A549 (cell line): Measurements from ENCODE around the gene DAD1. TPM values are rescaled to one million over a fixed set of nuclear protein-coding genes. Genes with fewer than 3 reads are reported as not detected.
"Not testable (repeated sequence)": the region's sequence is repeated elsewhere in the genome, so short reads cannot be mapped to it uniquely, and the experiment has no call there.

Experiments
- ATAC-seq, 2 experiments: fragments of 200-7000 bp in 1 of 2; fragments of >200 bp in 1 of 2; cut with Nextera tagmentation in 1 of 2; cut with Tn5 transposase in 1 of 2; 3 replicates each; pipeline versions ENCODE4 v1.8.0 to v1.9.1; 2018 to 2020; ENCODE audit warnings: mild to moderate bottlenecking in 1 of 2, moderate library complexity in 1 of 2
- CTCF ChIA-PET: fragments of 300-600 bp; sonication (Branson Sonifier 250); formaldehyde crosslinking; extraction: SDS; loops from one replicate; lab custom pipeline; 2021; ENCODE audit warnings: antibody characterized with exemption, inconsistent platforms; lab: Yijun Ruan, JAX
- POLR2A ChIA-PET: fragments of 350-600 bp; formaldehyde crosslinking; extraction: SDS; loops from one replicate; lab custom pipeline; 2021; ENCODE audit warnings: antibody characterized with exemption, inconsistent platforms; lab: Yijun Ruan, JAX
- DNase-seq, 2 experiments: peaks; one replicate each; pipeline versions ENCODE4 v3.0.0 to v3.0.0-alpha.2; 2011 to 2016; ENCODE audit warnings: low read depth in 1 of 2, low spot score in 1 of 2
- FAIRE-seq: peaks from 2 replicates; lab custom pipeline; 2011; peaks lifted over from hg19 to GRCh38; lab: Jason Lieb, UNC
- H3K27ac ChIP-seq, 2 experiments: fragments of >200 bp; sonication (Bioruptor Twin); formaldehyde crosslinking; 3 replicates each; pipeline ENCODE4 v1.5.1; 2016 to 2017
- H3K4me1 ChIP-seq: fragments of >200 bp; sonication (Bioruptor Twin); formaldehyde crosslinking; 3 replicates; pipeline ENCODE4 v1.6.1; 2016
- H3K4me2 ChIP-seq: fragments of >200 bp; sonication (Bioruptor Twin); formaldehyde crosslinking; 3 replicates; pipeline ENCODE4 v1.6.1; 2016
- H3K4me3 ChIP-seq: fragments of >200 bp; sonication (Bioruptor Twin); formaldehyde crosslinking; 3 replicates; pipeline ENCODE4 v1.5.1; 2016
- H3K9me3 ChIP-seq: fragments of >200 bp; sonication (Bioruptor Twin); formaldehyde crosslinking; 3 replicates; pipeline ENCODE4 v1.6.1; 2016
- CBX2 ChIP-seq: fragments of 200-600 bp; sonication (generic); IDR thresholded peaks from 2 replicates; pipeline ENCODE4 v1.6.1; 2016; ENCODE audit warnings: low read depth, mild to moderate bottlenecking, borderline replicate concordance
- CEBPB ChIP-seq, 2 experiments: fragments of >200 bp in 1 of 2; sonication (Bioruptor Twin) in 1 of 2; formaldehyde crosslinking in 1 of 2; IDR thresholded peaks; 2 replicates each; pipeline ENCODE4 v1.6.1; 2012 to 2016
- EP300 ChIP-seq, 2 experiments: fragments of >200 bp; sonication (Bioruptor Twin); formaldehyde crosslinking; IDR thresholded peaks; 2 replicates in 1 of 2; 3 replicates in 1 of 2; pipeline ENCODE4 v1.6.1; 2016 to 2017
- FOSL2 ChIP-seq, 2 experiments: fragments of 450-650 bp in 1 of 2; fragments of >200 bp in 1 of 2; sonication (Bioruptor Twin) in 1 of 2; formaldehyde crosslinking; IDR thresholded peaks; 2 replicates each; pipeline versions ENCODE4 v1.5.0 to v1.6.1; 2016 to 2020; ENCODE audit warnings: mild to moderate bottlenecking in 1 of 2, moderate library complexity in 1 of 2
- FOXS1 ChIP-seq: fragments of 250-450 bp; sonication (Bioruptor Pico); IDR thresholded peaks from 2 replicates; pipeline ENCODE4 v1.5.0; 2020; ENCODE audit warnings: mild to moderate bottlenecking, moderate library complexity
- HOXA7 ChIP-seq: fragments of 250-450 bp; sonication (Bioruptor Pico); IDR thresholded peaks from 2 replicates; pipeline ENCODE4 v1.5.0; 2020; ENCODE audit warnings: mild to moderate bottlenecking, moderate library complexity
- HOXB5 ChIP-seq: fragments of 250-450 bp; sonication (Bioruptor Pico); IDR thresholded peaks from 2 replicates; pipeline ENCODE4 v1.5.0; 2020; ENCODE audit warnings: mild to moderate bottlenecking, moderate library complexity
- JUN ChIP-seq, 2 experiments: fragments of >200 bp; sonication (Bioruptor Twin); formaldehyde crosslinking; IDR thresholded peaks; 2 replicates in 1 of 2; 3 replicates in 1 of 2; pipeline ENCODE4 v1.6.1; 2016 to 2017
- KDM5A ChIP-seq: fragments of 200-600 bp; sonication (generic); IDR thresholded peaks from 2 replicates; pipeline ENCODE4 v1.6.1; 2016; ENCODE audit warnings: antibody characterized with exemption, mild to moderate bottlenecking
- MAFK ChIP-seq: fragments of 450-650 bp; IDR thresholded peaks from 2 replicates; pipeline ENCODE4 v1.6.1; 2014; ENCODE audit not compliant: partially characterized antibody
- MYC ChIP-seq: IDR thresholded peaks from 2 replicates; pipeline ENCODE4 v1.6.1; 2012; ENCODE audit warnings: mild to moderate bottlenecking, inconsistent platforms, low read length, improper control_type of control experiment, borderline replicate concordance
- NFE2L2 ChIP-seq: fragments of 150-350 bp; conservative IDR thresholded peaks from 2 replicates; pipeline ENCODE4 v1.6.1; 2014; ENCODE audit warnings: low read length
- NPAS2 ChIP-seq: fragments of 250-450 bp; sonication (Bioruptor Pico); IDR thresholded peaks from 2 replicates; pipeline ENCODE4 v1.8.0; 2022; ENCODE audit warnings: mild to moderate bottlenecking, moderate library complexity, borderline replicate concordance
- NR3C1 ChIP-seq: fragments of >200 bp; sonication (Bioruptor Twin); formaldehyde crosslinking; IDR thresholded peaks from 3 replicates; pipeline ENCODE4 v1.6.1; 2017
- PHF8 ChIP-seq: fragments of 200-600 bp; sonication (generic); IDR thresholded peaks from 2 replicates; pipeline ENCODE4 v1.6.1; 2016; ENCODE audit warnings: low read depth, mild to moderate bottlenecking, antibody characterized with exemption, moderate library complexity, borderline replicate concordance
- POLR2A ChIP-seq: IDR thresholded peaks from 2 replicates; pipeline ENCODE4 v1.6.1; 2012; ENCODE audit warnings: mild to moderate bottlenecking, low read length
- RAD21 ChIP-seq, 2 experiments: fragments of >200 bp in 1 of 2; sonication (Bioruptor Twin) in 1 of 2; formaldehyde crosslinking in 1 of 2; IDR thresholded peaks in 1 of 2; conservative IDR thresholded peaks in 1 of 2; 2 replicates in 1 of 2; 3 replicates in 1 of 2; pipeline ENCODE4 v1.6.1; 2012 to 2018; ENCODE audit warnings: inconsistent platforms in 1 of 2
- RCOR1 ChIP-seq: fragments of 150-350 bp; IDR thresholded peaks from 2 replicates; pipeline ENCODE4 v1.6.1; 2014; ENCODE audit warnings: antibody characterized with exemption, low read length, low read depth
- RFX5 ChIP-seq: fragments of 450-650 bp; IDR thresholded peaks from 2 replicates; pipeline ENCODE4 v1.7.1; 2014; ENCODE audit warnings: antibody characterized with exemption, mild to moderate bottlenecking, moderate library complexity
- SMC3 ChIP-seq: fragments of >200 bp; sonication (Bioruptor Twin); formaldehyde crosslinking; IDR thresholded peaks from 3 replicates; pipeline ENCODE4 v1.6.1; 2018; ENCODE audit warnings: inconsistent platforms
- SREBF2 ChIP-seq: fragments of 450-650 bp; IDR thresholded peaks from 2 replicates; pipeline ENCODE4 v1.6.1; 2014; ENCODE audit warnings: mild to moderate bottlenecking, moderate library complexity
- TFCP2L1 ChIP-seq: fragments of 250-450 bp; sonication (Bioruptor Pico); IDR thresholded peaks from 2 replicates; pipeline ENCODE4 v1.5.0; 2021; ENCODE audit warnings: mild to moderate bottlenecking
- USF2 ChIP-seq: fragments of 450-650 bp; IDR thresholded peaks from 2 replicates; pipeline ENCODE4 v1.6.1; 2014; ENCODE audit warnings: antibody characterized with exemption
- ZFP36 ChIP-seq: fragments of 450-650 bp; IDR thresholded peaks from 2 replicates; pipeline ENCODE4 v1.6.1; 2014; ENCODE audit warnings: borderline replicate concordance; ENCODE audit not compliant: partially characterized antibody
- ZSCAN20 ChIP-seq: fragments of 250-450 bp; sonication (Bioruptor Pico); IDR thresholded peaks from 2 replicates; pipeline ENCODE4 v1.8.0; 2022; ENCODE audit warnings: mild to moderate bottlenecking, moderate library complexity
- WGBS: methylation state at CpG from one replicate; pipeline ENCODE4 v1.1.6; 2017; ENCODE audit errors: missing lambda C conversion rate; 5-methylcytosine and 5-hydroxymethylcytosine counted together
- polyA minus RNA-seq: library from RNA; depleted of rRNA, polyadenylated mRNA; stranded (reverse); fragments of >200 nt; gene quantifications from 2 replicates; pipeline ENCODE4 v1.2.3, GENCODE V29; 2011; rRNA and poly(A)+ RNA removed
- polyA plus RNA-seq, 4 experiments: library from polyadenylated mRNA; depleted of rRNA in 3 of 4; stranded (reverse); fragments of >200 nt; fragmentation: RNase III in 1 of 4; extraction: RNeasy Plus Mini Kit Qiagen cat#74134 plus additional on column Dnase treatment in 1 of 4; gene quantifications; 2 replicates in 3 of 4; 3 replicates in 1 of 4; pipeline ENCODE4 v1.2.3, GENCODE V29; 2011 to 2017
- TF ChIP-seq, protein P1 (sequence below): fragments of 250-450 bp; sonication (Bioruptor Pico); IDR thresholded peaks from 2 replicates; pipeline ENCODE4 v1.5.0; 2020; ENCODE audit warnings: low read depth, mild to moderate bottlenecking, moderate library complexity
- TF ChIP-seq, protein P2 (sequence below): fragments of >200 bp; sonication (Bioruptor Twin); formaldehyde crosslinking; IDR thresholded peaks from 3 replicates; pipeline ENCODE4 v1.6.1; 2016
- TF ChIP-seq, protein P3 (sequence below): fragments of 150-350 bp; IDR thresholded peaks from 2 replicates; pipeline ENCODE4 v1.6.1; 2014; ENCODE audit warnings: low read depth, mild to moderate bottlenecking, low read length

Gene DAD1
- 458 and 474 TPM in 2 replicates for polyA plus RNA-seq (2011; rRNA removed)
- 417 and 429 TPM in 2 replicates for polyA plus RNA-seq (2012; cell fraction: cytosol; rRNA removed)
- 241 and 387 TPM in 2 replicates for polyA plus RNA-seq (2012; cell fraction: nucleus; rRNA removed)
- polyA plus RNA-seq (2017; fragmentation: RNase III; extraction: RNeasy Plus Mini Kit Qiagen cat#74134 plus additional on column Dnase treatment), result 314 to 317 TPM (median 317 TPM) in 3 replicates
- polyA minus RNA-seq, result 144 and 183 TPM in 2 replicates

DNA sequence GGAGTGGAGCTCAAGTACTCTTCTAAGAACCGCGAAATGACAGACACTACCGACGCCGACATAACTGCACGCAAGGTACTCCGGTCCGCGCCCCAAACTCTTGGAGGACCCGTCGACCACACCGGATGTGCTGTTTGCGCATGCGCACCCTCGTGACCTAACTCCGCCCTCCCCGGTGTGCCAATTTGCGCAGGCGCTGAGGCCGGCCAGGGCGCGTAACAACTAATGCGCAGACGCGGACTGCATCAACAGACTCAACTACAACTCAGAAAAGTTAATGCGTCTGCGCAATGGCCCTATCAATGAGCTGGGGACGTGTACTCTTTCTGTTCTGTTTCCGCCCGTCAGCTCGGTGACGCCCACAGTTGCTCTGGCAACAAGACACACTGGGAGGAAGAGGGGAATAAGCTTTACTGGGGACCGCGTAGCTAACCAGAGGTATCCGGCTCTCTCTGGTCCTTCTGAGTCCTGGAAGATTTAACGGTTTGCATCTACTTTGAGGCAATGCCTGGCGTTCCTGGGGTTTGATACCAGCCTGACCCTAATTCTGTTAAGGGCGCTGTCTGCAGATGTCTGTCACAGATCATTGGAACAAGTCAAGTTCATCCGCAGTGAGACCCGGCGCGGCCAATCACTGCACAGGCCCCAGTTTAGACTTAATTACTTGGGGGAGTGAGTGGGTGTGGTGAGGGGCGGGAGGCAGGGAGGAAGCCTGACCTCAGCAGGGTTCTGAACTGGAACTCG lies at the start of gene DAD1:
TSS of gene DAD1 (minus strand) at position 129 of the 744 bp plus-strand sequence. CDS start at position 62, 67 bp downstream.
- 3% methylated on average over 36 of the region's 44 CpGs for WGBS
- FAIRE-seq (peak; percentile 7), ATAC-seq (peak; percentile 96), DNase-seq (peak; percentile 99)
- Histone ChIP-seq H3K4me1 (peaks cover 32% of the 10 kb centered on the region), H3K27ac (peak within 1 kb of the TSS; percentile 79 to 90), H3K9me3 (no peaks in the 10 kb centered on the region), H3K4me2 (peak within 1 kb of the TSS; percentile 93), H3K4me3 (peak within 1 kb of the TSS; percentile 80)
- ChIA-PET CTCF (interaction anchor here (0.7 to 10.2 kb wide), 22 partner anchors 9 to 294 kb away, joined by 3 to 102 read pairs (median 4); partner anchors contain the start of genes ABHD4, LRP10, OR6J1 and REM2), POLR2A (interaction anchor here (0.6 to 2.4 kb wide), 24 partner anchors 9 to 506 kb away, joined by 3 to 42 read pairs (median 5); partner anchors contain the start of genes ABHD4, ACIN1, C14orf119 and MRPL52)
- TF ChIP-seq RFX5 (peak; percentile 67; the same call in 1 of the 2 replicates), NPAS2 (CRISPR knock-in tag) (no peak), NR3C1 (no peak), FOXS1 (CRISPR knock-in tag) (no peak), SREBF2 (no peak), POLR2A (peak; percentile 89), RAD21 (conservative IDR thresholded peaks at IDR 0.05 in 1 of 2, IDR thresholded peaks at IDR 0.05 in 1 of 2) (0 out of 5 replicates have a peak, but pooled peaks of 1 of the 2 experiments have one; percentile 26), HOXA7 (CRISPR knock-in tag) (no peak), USF2 (peak; percentile 73), MAFK (no peak), ZSCAN20 (CRISPR knock-in tag) (no peak), EP300 (IDR thresholded peaks at IDR 0.05) (no peak), KDM5A (no peak), MYC (no peak), PHF8 (peak; percentile 11; the same call in 1 of the 2 replicates), HOXB5 (CRISPR knock-in tag) (no peak), NFE2L2 (no peak), RCOR1 (no peak), ZFP36 (no peak), JUN (IDR thresholded peaks at IDR 0.05) (peak in 1 of 2 experiments; percentile 72; a peak in 3 of 5 replicates), CEBPB (IDR thresholded peaks at IDR 0.05) (no peak), TFCP2L1 (CRISPR knock-in tag) (no peak), FOSL2 (IDR thresholded peaks at IDR 0.05) (no peak), FOSL2 (CRISPR knock-in tag; IDR thresholded peaks at IDR 0.05) (no peak), CBX2 (no peak), SMC3 (no peak; the same call in 2 of the 3 replicates)
- TF ChIP-seq, protein P1, sequence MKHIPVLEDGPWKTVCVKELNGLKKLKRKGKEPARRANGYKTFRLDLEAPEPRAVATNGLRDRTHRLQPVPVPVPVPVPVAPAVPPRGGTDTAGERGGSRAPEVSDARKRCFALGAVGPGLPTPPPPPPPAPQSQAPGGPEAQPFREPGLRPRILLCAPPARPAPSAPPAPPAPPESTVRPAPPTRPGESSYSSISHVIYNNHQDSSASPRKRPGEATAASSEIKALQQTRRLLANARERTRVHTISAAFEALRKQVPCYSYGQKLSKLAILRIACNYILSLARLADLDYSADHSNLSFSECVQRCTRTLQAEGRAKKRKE (CRISPR knock-in tag), result no peak
- TF ChIP-seq, protein P2, sequence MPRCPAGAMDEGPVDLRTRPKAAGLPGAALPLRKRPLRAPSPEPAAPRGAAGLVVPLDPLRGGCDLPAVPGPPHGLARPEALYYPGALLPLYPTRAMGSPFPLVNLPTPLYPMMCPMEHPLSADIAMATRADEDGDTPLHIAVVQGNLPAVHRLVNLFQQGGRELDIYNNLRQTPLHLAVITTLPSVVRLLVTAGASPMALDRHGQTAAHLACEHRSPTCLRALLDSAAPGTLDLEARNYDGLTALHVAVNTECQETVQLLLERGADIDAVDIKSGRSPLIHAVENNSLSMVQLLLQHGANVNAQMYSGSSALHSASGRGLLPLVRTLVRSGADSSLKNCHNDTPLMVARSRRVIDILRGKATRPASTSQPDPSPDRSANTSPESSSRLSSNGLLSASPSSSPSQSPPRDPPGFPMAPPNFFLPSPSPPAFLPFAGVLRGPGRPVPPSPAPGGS, result 0 out of 3 replicates have a peak, but pooled peaks have one; percentile 74
- TF ChIP-seq, protein P3, sequence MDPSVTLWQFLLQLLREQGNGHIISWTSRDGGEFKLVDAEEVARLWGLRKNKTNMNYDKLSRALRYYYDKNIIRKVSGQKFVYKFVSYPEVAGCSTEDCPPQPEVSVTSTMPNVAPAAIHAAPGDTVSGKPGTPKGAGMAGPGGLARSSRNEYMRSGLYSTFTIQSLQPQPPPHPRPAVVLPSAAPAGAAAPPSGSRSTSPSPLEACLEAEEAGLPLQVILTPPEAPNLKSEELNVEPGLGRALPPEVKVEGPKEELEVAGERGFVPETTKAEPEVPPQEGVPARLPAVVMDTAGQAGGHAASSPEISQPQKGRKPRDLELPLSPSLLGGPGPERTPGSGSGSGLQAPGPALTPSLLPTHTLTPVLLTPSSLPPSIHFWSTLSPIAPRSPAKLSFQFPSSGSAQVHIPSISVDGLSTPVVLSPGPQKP, result no peak

DNA sequence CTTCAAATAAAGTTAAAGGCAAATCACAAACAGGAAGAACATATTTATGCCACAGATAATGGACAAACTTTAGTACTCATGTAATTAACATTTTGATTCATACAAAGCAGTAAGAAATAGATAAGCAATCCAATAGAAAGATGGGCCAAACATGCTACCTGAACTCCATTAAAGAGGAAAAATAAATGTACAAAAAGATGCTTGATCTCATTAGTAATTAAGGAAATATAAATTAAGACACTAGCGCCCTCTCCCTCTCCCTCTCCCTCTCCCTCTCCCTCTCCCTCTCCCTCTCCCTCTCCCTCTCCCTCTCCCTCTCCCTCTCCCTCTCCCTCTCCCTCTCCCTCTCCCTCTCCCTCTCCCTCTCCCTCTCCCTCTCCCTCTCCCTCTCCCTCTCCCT lies 47.0 kb upstream of the DAD1 start:
- H3K4me2 ChIP-seq, result not testable (repeated sequence)
- CTCF ChIA-PET, result interaction anchor here (1.5 kb wide), 1 partner anchor 66 kb away, joined by 6 read pairs; no protein-coding TSS in a partner anchor

More for the DNA sequence above, 47.0 kb upstream of the DAD1 start:
- 77% methylated on average over 1 of the region's 1 CpG for WGBS
- H3K27ac ChIP-seq, H3K4me3 ChIP-seq, DNase-seq, FAIRE-seq, H3K4me1 ChIP-seq, POLR2A ChIA-PET, ATAC-seq, H3K9me3 ChIP-seq: not testable (repeated sequence)
